ENCODE measurements around the gene FEM1C. TPM values are rescaled to one million over a fixed set of nuclear protein-coding genes. Genes with fewer than 3 reads are reported as not detected.
A peak's percentile ranks its signal among the peaks of the same experiment; 100 is the strongest.

FEM1C gene
- total and polyA plus RNA-seq, 10 donors = 3.1 to 22.7 (median 16.9) TPM

GRCh38 chr5:115548683-115549082, 4.1 kb upstream of the FEM1C start:
- DNase-seq = no peak

GRCh38 chr5:115545351-115545882, 842 bp upstream of the FEM1C start:
- Histone ChIP-seq H3K27ac (peak overlapping the region in 7 of 8 donors; percentile 96 to 100 (median 100)), H3K9me3 (peaks cover 0 to 18% (median 13%) of the 10 kb centered on the region in 8 donors), H3K36me3 (peaks cover 0 to 8% (median 0%) of the 10 kb centered on the region in 6 donors), H3K4me3 (peak overlapping the region in 3 of 8 donors; percentile 70 to 87 (median 75)), H3K4me1 (peaks cover 18 to 41% (median 36%) of the 10 kb centered on the region in 6 donors), H3K27me3 (replicated peaks in 1 of 7) (no peaks in the 10 kb centered on the region)
- WGBS, 5 donors = 96 to 98% (median 97%) methylated on average over 9 of the region's 9 CpGs
- TF ChIP-seq POLR2AphosphoS5 (IDR thresholded peaks at IDR 0.05) (no peak), POLR2A (IDR thresholded peaks at IDR 0.05) (no peak)
- TF ChIP-seq, protein P1, sequence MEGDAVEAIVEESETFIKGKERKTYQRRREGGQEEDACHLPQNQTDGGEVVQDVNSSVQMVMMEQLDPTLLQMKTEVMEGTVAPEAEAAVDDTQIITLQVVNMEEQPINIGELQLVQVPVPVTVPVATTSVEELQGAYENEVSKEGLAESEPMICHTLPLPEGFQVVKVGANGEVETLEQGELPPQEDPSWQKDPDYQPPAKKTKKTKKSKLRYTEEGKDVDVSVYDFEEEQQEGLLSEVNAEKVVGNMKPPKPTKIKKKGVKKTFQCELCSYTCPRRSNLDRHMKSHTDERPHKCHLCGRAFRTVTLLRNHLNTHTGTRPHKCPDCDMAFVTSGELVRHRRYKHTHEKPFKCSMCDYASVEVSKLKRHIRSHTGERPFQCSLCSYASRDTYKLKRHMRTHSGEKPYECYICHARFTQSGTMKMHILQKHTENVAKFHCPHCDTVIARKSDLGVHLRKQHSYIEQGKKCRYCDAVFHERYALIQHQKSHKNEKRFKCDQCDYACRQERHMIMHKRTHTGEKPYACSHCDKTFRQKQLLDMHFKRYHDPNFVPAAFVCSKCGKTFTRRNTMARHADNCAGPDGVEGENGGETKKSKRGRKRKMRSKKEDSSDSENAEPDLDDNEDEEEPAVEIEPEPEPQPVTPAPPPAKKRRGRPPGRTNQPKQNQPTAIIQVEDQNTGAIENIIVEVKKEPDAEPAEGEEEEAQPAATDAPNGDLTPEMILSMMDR (IDR thresholded peaks at IDR 0.05 in 8 of 11, conservative IDR thresholded peaks at IDR 0.05 in 3 of 11) = no peak
- intact Hi-C loops (cut with DNase I; ENCODE audit: low total_unique reads) = no loop called here
- no peak for DNase-seq

More at GRCh38 chr5:115548683-115549082, 4.1 kb upstream of the FEM1C start:
- WGBS, 5 donors = 91 to 96% (median 93%) methylated on average over 4 of the region's 4 CpGs
- TF ChIP-seq POLR2A (IDR thresholded peaks at IDR 0.05) (no peak), POLR2AphosphoS5 (IDR thresholded peaks at IDR 0.05) (no peak)
- TF ChIP-seq, protein P1 (IDR thresholded peaks at IDR 0.05 in 8 of 11, conservative IDR thresholded peaks at IDR 0.05 in 3 of 11) = no peak
- no peaks in the 10 kb centered on the region for H3K27me3 ChIP-seq (replicated peaks in 1 of 7)
- no peak overlapping the region for H3K27ac ChIP-seq
- no peaks in the 10 kb centered on the region for H3K36me3 ChIP-seq
- H3K9me3 ChIP-seq = peaks cover 0 to 18% (median 13%) of the 10 kb centered on the region in 8 donors
- intact Hi-C loops (cut with DNase I; ENCODE audit: low total_unique reads) = no loop called here
- peaks cover 0 to 8% (median 3%) of the 10 kb centered on the region in 6 donors for H3K4me1 ChIP-seq
- no peak overlapping the region for H3K4me3 ChIP-seq

GRCh38 chr5:115544043-115544435, 536 bp downstream of the FEM1C start:
- WGBS, 5 donors = 1% methylated on average over 19 to 20 of the region's 20 CpGs
- Histone ChIP-seq H3K27ac (peak overlapping the region; percentile 90 to 100 (median 100)), H3K4me1 (peaks cover 25 to 55% (median 50%) of the 10 kb centered on the region in 6 donors), H3K4me3 (peak overlapping the region; percentile 60 to 87 (median 74)), H3K36me3 (peaks cover 0 to 20% (median under 1%) of the 10 kb centered on the region in 6 donors), H3K27me3 (replicated peaks in 1 of 7) (no peaks in the 10 kb centered on the region), H3K9me3 (peaks cover 0 to 18% (median 13%) of the 10 kb centered on the region in 8 donors)
- TF ChIP-seq POLR2AphosphoS5 (IDR thresholded peaks at IDR 0.05) = no peak
- no peak for DNase-seq
- intact Hi-C loops (cut with DNase I; ENCODE audit: low total_unique reads) = no loop called here

DNA sequence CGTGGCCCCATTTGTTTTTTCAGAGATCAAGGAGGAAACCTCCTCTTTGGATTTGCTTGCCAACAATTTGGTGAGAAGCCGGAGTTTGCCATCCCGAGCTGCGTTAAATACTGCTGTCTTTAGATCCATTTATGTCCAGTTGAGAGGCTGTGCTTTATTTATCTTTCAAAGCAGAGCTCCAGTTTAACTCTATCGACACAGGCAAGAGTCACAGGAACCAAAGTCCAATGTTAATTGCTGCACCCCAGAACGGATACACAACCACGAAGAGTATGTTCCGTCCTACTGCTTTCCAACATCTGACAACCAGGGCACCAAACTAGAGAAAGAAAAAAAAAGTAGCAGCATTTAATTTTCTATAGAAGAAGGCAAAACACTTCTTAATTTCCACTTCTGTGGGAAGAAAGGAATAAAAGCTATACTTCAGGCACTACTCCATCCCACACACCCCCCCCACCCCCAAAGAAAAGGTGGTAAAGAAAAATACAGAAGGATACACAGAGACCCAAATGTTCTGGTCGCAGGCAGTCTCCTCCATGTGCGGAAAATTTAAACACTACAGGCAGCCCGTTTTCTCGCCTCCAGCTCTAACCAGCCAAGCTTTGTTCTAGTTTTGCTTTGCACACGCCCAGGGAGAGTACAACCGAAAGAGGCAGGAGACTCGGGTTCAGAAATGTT, 1.1 kb downstream of the FEM1C start:
- WGBS, 5 donors = 13 to 18% (median 14%) methylated on average over 15 of the region's 15 CpGs
- Histone ChIP-seq H3K4me3 (peak overlapping the region; percentile 60 to 87 (median 74)), H3K27me3 (replicated peaks in 1 of 7) (no peaks in the 10 kb centered on the region), H3K27ac (peak overlapping the region; percentile 90 to 100 (median 100)), H3K9me3 (peaks cover 0 to 18% (median 13%) of the 10 kb centered on the region in 8 donors), H3K36me3 (peaks cover 0 to 25% (median 2%) of the 10 kb centered on the region in 6 donors), H3K4me1 (peaks cover 27 to 60% (median 55%) of the 10 kb centered on the region in 6 donors)
- DNase-seq = peak; percentile 74
- TF ChIP-seq POLR2AphosphoS5 (IDR thresholded peaks at IDR 0.05) = no peak
- peak in 1 of 3 donors; percentile 48 for TF ChIP-seq POLR2A (IDR thresholded peaks at IDR 0.05)
- TF ChIP-seq, protein P1 (IDR thresholded peaks at IDR 0.05 in 8 of 11, conservative IDR thresholded peaks at IDR 0.05 in 3 of 11) = no peak
- intact Hi-C loops (cut with DNase I; ENCODE audit: low total_unique reads) = no loop called here

Measured in spleen (tissue), 11 donors.